Stimulated activated CD4-positive, alpha-beta T cell treated with anti-CD3 and anti-CD28 coated beads, Interleukin-4, amount 100 ng/mL, for 48 hours (primary cell): ENCODE measurements around the gene DRC3.
"Not testable (repeated sequence)": the region's sequence is repeated elsewhere in the genome, so short reads cannot be mapped to it uniquely, and the experiment has no call there.

Experiments used
- DNase-seq, 2 donors: peaks; one replicate each; pipeline ENCODE4 v3.0.0-alpha.2; 2020; ENCODE audit warnings: low read depth in 2 of 2

Gene DRC3

GRCh38 chr17:17993852-17994251 is 21.2 kb downstream of the DRC3 start:
- DNase-seq = no peak

- DNase-seq = peak; percentile 4 to 9
Observed at GRCh38 chr17:17994271-17995069, 21.8 kb downstream of the DRC3 start.

GRCh38 chr17:17995887-17996286 is 23.2 kb downstream of the DRC3 start:
- DNase-seq = not testable (repeated sequence)

GRCh38 chr17:17998934-17999333 is 26.3 kb downstream of the DRC3 start:
- DNase-seq = no peak

GRCh38 chr17:17999364-18000029 is 26.8 kb downstream of the DRC3 start:
- DNase-seq = no peak

GRCh38 chr17:18000030-18000408 is 27.4 kb downstream of the DRC3 start:
- no peak for DNase-seq

GRCh38 chr17:18002171-18002570 is 29.5 kb downstream of the DRC3 start:
- no peak for DNase-seq

- DNase-seq = no peak
Observed at GRCh38 chr17:18004345-18004744, 31.7 kb downstream of the DRC3 start.

GRCh38 chr17:18004884-18005305 is 32.2 kb downstream of the DRC3 start:
- DNase-seq = no peak

GRCh38 chr17:18005496-18005895 is 32.8 kb downstream of the DRC3 start:
- DNase-seq = no peak

GRCh38 chr17:18006495-18007239 is 34.0 kb downstream of the DRC3 start:
- no peak for DNase-seq

- no peak for DNase-seq
Observed at GRCh38 chr17:18008496-18009268, 36.0 kb downstream of the DRC3 start.

- DNase-seq = no peak
Observed at GRCh38 chr17:18009609-18010420, 37.2 kb downstream of the DRC3 start.

- DNase-seq = no peak
Observed at GRCh38 chr17:18011286-18011685, 38.6 kb downstream of the DRC3 start.

GRCh38 chr17:18014006-18014405 is 41.3 kb downstream of the DRC3 start:
- no peak for DNase-seq

GRCh38 chr17:18015593-18015992 is 42.9 kb downstream of the DRC3 start:
- DNase-seq = no peak

GRCh38 chr17:18016426-18016825 is 43.8 kb downstream of the DRC3 start:
- DNase-seq = no peak

- no peak for DNase-seq
Observed at GRCh38 chr17:18017958-18018357, 45.3 kb downstream of the DRC3 start.

- DNase-seq = no peak
Observed at GRCh38 chr17:18018411-18018921, 45.8 kb downstream of the DRC3 start.

- no peak for DNase-seq
Observed at GRCh38 chr17:18019838-18020154, 47.1 kb downstream of the DRC3 start.

- no peak for DNase-seq
Observed at GRCh38 chr17:18020971-18021370, 48.3 kb downstream of the DRC3 start.
